ENCODE measurements around the gene SPAM1.
"Not testable (repeated sequence)": the region's sequence is repeated elsewhere in the genome, so short reads cannot be mapped to it uniquely, and the experiment has no call there.

SPAM1 gene, protein sequence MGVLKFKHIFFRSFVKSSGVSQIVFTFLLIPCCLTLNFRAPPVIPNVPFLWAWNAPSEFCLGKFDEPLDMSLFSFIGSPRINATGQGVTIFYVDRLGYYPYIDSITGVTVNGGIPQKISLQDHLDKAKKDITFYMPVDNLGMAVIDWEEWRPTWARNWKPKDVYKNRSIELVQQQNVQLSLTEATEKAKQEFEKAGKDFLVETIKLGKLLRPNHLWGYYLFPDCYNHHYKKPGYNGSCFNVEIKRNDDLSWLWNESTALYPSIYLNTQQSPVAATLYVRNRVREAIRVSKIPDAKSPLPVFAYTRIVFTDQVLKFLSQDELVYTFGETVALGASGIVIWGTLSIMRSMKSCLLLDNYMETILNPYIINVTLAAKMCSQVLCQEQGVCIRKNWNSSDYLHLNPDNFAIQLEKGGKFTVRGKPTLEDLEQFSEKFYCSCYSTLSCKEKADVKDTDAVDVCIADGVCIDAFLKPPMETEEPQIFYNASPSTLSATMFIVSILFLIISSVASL

DNA sequence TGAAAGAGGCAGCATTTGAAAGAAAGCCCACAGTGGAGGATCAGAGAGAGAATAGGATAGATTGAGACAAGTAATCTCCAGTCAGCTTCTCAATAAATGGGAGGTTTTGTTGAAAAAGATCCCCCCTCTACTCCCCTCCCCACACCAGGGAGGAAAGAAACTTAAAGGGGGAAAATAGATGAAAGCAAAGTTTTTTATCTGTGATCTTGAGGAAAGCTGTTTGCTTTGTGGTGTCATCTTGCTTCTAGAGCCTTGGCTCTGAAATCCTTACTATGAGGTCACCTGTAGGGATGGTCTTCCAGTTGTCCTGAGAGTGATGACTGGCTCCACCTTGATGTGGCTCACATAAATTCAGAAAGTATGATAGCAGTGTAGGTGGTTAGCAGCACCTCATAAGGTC is at the start of gene SPAM1:
TSS of gene SPAM1 (plus strand) at position 301 of the 400 bp plus-strand sequence. CDS start 28,330 bp downstream, outside the sequence.
- DNase-seq (ENCODE audit: insufficient read length, low spot score) (no peak), FAIRE-seq (no peak)
- no peak for TF ChIP-seq POLR2A (IDR thresholded peaks at IDR 0.05; ENCODE audit: low read depth, low read length)

DNA sequence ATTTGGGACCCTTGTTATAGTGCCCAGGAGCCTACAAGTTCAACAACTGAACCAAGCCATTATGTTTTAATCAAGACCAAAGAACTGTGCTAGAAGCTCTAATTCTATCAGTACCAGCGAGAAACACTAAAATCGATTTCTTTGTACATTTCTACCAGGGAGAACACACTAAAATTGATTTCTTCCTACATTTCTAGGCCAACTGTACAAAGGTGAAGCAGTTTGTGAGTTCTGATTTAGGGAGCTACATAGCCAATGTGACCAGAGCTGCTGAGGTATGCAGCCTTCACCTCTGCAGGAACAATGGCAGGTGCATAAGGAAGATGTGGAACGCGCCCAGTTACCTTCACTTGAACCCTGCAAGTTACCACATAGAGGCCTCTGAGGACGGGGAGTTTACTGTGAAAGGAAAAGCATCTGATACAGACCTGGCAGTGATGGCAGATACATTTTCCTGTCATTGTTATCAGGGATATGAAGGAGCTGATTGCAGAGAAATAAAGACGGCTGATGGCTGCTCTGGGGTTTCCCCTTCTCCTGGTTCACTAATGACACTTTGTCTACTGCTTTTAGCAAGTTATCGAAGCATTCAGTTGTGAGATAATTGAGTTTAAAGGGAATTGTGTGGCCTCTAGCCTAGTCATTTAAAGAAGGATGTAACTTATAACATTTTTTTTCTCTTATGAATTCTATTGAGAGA is 48.3 kb upstream of the SPAM1 start:
- DNase-seq (ENCODE audit: insufficient read length, low spot score) (no peak), FAIRE-seq (no peak)
- TF ChIP-seq POLR2A (IDR thresholded peaks at IDR 0.05; ENCODE audit: low read depth, low read length), result no peak

DNA sequence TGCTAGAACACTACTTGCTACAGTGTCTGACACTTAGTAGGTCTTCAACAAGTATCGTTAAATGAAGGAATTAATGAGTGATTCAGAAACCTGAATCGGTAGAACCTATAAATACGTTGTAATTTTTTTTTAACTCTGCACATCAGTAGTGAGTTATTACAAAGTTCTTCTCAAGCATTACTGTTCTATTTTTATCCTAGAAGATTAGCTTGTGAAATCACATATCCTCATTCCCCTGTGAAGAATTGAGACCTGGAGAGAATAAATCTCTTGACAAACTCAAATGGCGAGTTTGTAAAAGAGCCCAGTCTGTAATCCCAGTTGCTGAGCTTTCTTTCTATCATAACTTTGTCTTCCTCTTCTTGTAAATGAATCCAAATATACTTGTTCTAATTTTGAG is 45.4 kb upstream of the SPAM1 start:
- DNase-seq (ENCODE audit: insufficient read length, low spot score) (no peak), FAIRE-seq (no peak)
- TF ChIP-seq POLR2A (IDR thresholded peaks at IDR 0.05; ENCODE audit: low read depth, low read length), result no peak

DNA sequence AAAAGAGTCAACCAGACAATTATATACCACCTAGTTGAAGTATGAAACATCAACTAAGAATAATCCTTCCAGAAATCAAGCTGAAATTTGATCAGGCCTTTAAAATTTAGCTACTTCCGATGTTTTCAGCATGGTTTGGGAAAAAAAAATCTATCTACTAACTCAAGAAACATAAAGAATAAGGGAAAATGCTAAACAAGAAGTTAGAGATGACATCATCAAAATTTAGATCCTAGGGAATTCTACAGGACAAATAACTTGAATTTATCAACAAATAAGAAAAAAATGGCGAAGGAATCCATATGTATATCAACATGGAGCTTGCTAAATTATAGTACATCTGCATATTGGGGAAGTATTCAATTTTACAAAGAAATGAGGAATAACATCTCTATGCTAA is 43.7 kb upstream of the SPAM1 start:
- FAIRE-seq, result no peak
- no peak for DNase-seq (ENCODE audit: insufficient read length, low spot score)
- no peak for TF ChIP-seq POLR2A (IDR thresholded peaks at IDR 0.05; ENCODE audit: low read depth, low read length)

DNA sequence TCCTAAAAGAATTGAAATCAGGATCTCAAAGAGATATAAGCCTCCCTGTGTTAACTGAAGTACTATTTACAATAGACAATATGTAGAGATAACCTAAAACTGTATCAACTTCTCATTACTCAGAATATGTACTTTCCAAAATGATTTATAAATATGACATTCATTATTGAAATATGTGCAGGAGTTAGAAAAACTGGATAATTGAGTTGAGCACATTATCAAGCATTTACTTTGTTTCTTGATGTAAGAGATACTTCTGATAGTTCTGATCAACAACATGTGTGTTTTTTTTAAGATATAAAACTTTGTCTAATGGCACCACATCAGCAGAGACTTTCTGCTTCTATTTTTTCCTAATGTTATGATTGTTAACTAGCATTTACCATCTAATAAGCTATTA is 41.9 kb upstream of the SPAM1 start:
- TF ChIP-seq POLR2A (IDR thresholded peaks at IDR 0.05; ENCODE audit: low read depth, low read length), result no peak
- DNase-seq (ENCODE audit: insufficient read length, low spot score) (no peak), FAIRE-seq (no peak)

DNA sequence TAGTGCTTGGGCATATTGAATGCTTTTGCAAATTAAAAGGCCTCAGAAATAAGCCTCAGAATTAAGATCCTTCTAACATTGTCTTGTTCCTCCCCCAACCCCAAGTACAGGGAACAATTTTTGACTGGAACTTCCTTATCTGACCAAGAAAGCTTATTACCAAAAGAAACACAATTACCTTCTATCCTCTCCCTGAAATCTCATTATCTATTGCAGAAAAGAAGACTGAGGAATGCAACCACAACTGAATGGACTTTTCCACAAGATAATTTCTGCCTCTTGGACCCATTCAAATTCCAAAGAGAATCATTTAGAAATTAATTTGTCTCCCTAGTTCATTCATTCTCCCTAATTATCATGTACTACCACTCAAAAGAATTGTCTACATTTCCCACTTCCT is 36.8 kb upstream of the SPAM1 start:
- DNase-seq (ENCODE audit: insufficient read length, low spot score) (no peak), FAIRE-seq (no peak)
- no peak for TF ChIP-seq POLR2A (IDR thresholded peaks at IDR 0.05; ENCODE audit: low read depth, low read length)

DNA sequence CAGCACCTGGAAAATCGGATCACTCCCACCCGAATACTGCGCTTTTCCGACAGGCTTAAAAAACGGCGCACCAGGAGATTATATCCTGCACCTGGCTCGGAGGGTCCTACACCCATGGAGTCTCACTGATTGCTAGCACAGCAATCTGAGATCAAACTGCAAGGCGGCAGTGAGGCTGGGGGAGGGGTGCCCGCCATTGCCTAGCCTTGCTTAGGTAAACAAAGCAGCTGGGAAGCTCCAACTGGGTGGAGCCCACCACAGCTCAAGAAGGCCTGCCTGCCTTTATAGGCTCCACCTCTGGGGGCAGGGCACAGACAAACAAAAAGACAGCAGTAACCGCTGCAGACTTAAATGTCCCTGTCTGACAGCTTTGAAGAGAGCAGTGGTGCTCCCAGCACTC is 30.3 kb upstream of the SPAM1 start:
- DNase-seq (ENCODE audit: insufficient read length, low spot score); FAIRE-seq: not testable (repeated sequence)

DNA sequence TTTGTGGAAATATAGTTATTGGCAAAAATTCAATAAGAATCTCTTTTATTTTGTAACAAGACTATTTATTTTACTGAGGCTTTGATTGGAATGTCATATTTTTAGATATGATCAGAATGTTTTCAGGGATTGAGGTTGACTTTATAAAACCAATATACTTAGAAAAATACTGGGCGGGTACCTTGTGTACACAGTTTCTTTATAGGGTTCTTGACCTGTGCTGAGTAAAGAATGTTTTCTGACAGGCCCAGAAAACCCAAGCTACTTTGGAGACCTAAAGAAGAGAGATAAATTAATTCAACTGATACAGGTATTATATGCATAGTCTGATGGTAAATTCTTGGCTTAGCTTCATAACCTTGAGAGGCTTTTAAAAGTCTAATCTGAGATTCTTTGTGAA is 23.9 kb upstream of the SPAM1 start:
- TF ChIP-seq POLR2A (IDR thresholded peaks at IDR 0.05; ENCODE audit: low read depth, low read length), result no peak
- FAIRE-seq, result no peak
- no peak for DNase-seq (ENCODE audit: insufficient read length, low spot score)

DNA sequence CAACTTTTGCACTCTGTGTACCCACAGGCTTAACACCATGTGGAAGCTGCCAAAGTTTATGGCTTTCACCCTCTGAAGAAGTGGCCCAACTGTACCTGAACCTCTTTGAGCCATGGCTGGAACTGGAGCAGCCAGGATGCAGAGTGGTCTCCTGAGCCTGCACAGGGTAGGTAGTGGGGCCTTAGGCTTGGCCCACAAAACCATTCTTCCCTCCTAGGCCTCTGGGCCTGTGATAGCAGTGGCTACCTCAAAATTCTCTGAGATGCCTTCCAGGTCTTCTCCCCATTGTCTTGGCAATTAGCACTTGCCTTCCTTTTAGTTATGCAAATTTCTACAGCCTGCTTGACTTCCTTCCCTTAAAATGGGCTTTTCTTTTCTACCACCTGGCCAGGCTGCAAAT is 19.3 kb upstream of the SPAM1 start:
- no peak for TF ChIP-seq POLR2A (IDR thresholded peaks at IDR 0.05; ENCODE audit: low read depth, low read length)
- FAIRE-seq, result no peak

DNA sequence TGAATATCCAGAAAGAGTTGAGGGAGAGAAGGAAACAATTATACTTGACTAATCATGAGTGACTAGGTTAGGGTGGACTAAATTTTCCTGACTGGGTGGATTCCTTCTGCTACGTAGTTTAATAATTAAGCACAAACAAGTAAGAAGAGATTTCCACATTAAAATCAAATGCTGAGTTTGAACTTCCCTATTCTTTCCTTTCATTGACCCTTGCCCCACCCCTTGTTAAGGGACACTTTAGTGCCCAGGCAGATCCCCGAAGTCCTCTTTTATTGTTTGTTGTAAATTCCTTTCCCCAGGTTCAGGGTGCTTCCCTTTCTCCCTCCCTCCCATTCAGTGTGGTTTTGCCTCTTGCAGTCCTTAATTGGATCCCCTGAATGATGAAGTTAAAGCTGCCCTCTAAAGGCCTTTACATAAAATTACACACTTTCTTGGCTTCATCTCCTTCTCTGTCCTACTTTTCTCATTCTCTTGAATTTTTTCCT is 8.8 kb upstream of the SPAM1 start:
- no peak for DNase-seq (ENCODE audit: insufficient read length, low spot score)
- FAIRE-seq, result no peak
- no peak for TF ChIP-seq POLR2A (IDR thresholded peaks at IDR 0.05; ENCODE audit: low read depth, low read length)

More for the DNA sequence above, 19.3 kb upstream of the SPAM1 start:
- no peak for DNase-seq (ENCODE audit: insufficient read length, low spot score)

DNA sequence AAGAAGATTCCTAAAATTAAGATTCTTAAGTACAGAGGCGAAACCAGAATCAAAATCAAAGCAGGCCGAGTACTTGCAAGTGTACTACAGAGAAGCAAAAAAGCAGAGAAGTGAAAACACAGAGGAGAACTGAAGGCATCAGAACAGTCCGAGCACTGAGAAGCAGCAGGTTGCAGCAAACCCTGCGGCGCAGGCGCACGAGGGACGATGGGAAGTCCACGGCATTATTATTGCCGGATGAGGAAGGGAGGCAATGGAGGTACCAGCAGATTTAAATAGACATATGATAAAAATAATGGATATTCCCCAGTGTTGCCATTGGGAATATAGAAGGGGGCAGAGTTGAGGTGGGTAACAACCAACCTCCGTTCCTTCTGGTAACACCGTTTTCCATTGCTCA is 7.2 kb upstream of the SPAM1 start:
- no peak for TF ChIP-seq POLR2A (IDR thresholded peaks at IDR 0.05; ENCODE audit: low read depth, low read length)
- FAIRE-seq, result no peak
- no peak for DNase-seq (ENCODE audit: insufficient read length, low spot score)

DNA sequence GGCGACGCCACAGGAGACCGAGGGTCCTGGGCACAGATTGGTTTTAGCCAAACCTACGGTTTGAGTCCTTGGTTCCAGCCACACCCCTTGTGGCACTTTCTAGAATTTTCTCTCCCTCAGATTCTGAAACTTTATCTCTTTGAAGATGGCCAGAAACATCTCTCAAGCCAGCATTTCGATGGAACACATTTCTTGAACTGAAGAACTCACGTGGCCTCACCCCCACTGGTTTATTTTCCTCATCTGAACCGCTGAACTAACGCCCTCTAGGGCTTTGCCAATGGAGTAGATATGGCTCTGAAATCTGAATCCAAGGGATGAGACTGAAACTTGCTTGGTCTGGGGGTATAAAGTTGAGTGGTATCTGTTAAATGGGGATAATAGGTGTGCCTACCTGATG is 6.7 kb upstream of the SPAM1 start:
- FAIRE-seq, result no peak
- TF ChIP-seq POLR2A (IDR thresholded peaks at IDR 0.05; ENCODE audit: low read depth, low read length), result no peak
- DNase-seq (ENCODE audit: insufficient read length, low spot score), result no peak

DNA sequence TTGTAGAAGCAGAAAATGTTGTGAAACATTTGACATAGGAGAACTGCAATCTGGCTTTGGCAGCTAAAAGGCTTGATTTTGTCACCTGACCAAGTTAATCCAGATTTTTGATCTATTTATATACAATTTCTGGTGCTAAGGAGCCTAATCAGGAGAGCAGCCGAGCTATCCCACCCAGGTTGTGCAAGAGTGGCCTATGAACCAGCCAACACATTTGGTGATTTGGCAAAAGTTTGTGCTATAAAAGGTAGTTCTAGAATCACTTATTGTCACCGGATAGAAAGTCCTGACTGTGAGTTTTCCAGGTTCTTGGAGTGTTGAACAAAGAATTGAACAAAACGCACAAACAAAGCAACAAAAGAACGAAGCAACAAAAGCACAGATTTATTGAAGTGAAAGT is 1.4 kb upstream of the SPAM1 start:
- FAIRE-seq (no peak), DNase-seq (ENCODE audit: insufficient read length, low spot score) (no peak)
- no peak for TF ChIP-seq POLR2A (IDR thresholded peaks at IDR 0.05; ENCODE audit: low read depth, low read length)

DNA sequence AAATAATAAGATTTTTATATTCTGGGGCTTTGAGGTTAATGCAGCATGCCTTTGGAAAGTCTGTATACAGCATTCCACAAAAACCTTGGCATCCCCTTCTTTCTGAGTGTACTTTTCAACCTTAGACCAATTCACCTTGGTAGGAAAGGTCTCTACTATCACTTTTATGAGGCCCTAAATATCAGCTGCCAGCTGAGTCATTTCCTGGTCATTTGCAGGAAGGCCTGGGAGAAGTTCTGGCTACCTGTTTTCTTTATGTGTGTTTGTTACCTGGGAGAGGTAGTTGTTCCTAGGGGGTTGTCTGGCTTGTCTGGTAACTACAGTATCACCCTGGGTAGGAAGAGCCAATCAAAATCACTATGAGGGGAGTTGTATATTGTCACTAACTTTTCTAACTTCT is 4.1 kb downstream of the SPAM1 start:
- DNase-seq (ENCODE audit: insufficient read length, low spot score) (no peak), FAIRE-seq (no peak)
- TF ChIP-seq POLR2A (IDR thresholded peaks at IDR 0.05; ENCODE audit: low read depth, low read length), result no peak

DNA sequence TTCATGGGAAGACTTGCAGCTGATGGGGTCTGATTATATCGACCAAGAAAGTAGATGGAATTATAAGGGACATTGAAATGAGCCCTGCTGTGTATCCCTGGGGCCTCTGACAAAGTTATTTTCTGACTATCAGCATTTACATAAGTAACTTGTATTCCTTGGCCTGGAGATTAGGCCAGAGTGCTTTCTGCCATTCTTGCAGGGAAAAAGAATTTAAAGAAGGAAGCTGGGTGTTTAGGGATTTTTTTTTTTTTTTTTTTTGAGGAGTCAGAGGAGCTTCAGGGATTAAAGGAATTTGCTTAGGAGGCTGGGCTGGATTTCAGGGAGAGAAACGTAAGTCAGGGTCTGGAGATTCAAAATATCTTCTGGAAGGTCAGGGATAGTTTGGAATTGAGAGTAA is 4.6 kb downstream of the SPAM1 start:
- TF ChIP-seq POLR2A (IDR thresholded peaks at IDR 0.05; ENCODE audit: low read depth, low read length), result no peak
- FAIRE-seq, result no peak
- no peak for DNase-seq (ENCODE audit: insufficient read length, low spot score)

Measured in H54 (cell line).